CD14-positive monocyte (primary cell): ENCODE data around the gene RPL27A. TPM values are rescaled to one million over a fixed set of nuclear protein-coding genes. Genes with fewer than 3 reads are reported as not detected.

ENCODE experiments used
- DNase-seq, 3 donors: peaks; one replicate each; pipeline ENCODE4 v3.0.0-alpha.2; 2011 to 2022
- H2AFZ ChIP-seq: 2 replicates; pipeline ENCODE4 v1.6.0; 2012; ENCODE audit warnings: mild to moderate bottlenecking, low read depth, low read length, inconsistent platforms; ENCODE audit not compliant: insufficient read depth, poor library complexity, severe bottlenecking
- H3K27ac ChIP-seq, 2 donors: 1 replicate in 1 of 2; 2 replicates in 1 of 2; pipeline ENCODE4 v1.5.1; 2012 to 2013; ENCODE audit warnings: low read length in 2 of 2, control low read depth in 1 of 2, inconsistent platforms in 1 of 2, low read depth in 1 of 2, mild to moderate bottlenecking in 1 of 2
- H3K27me3 ChIP-seq, 2 donors: one replicate each; pipeline versions ENCODE4 v1.6.0 to v1.6.1; 2011 to 2013; ENCODE audit warnings: low read length in 2 of 2; ENCODE audit not compliant: control insufficient read depth in 2 of 2, insufficient read depth in 2 of 2
- H3K36me3 ChIP-seq, 2 donors: replicated peaks in 1 of 2; 1 replicate in 1 of 2; 2 replicates in 1 of 2; pipeline versions ENCODE4 v1.5.1 to v1.6.1; 2012 to 2013; ENCODE audit warnings: low read length in 2 of 2, control low read depth in 1 of 2, inconsistent platforms in 1 of 2, mild to moderate bottlenecking in 1 of 2; ENCODE audit not compliant: insufficient read depth in 2 of 2, control insufficient read depth in 1 of 2
- H3K4me1 ChIP-seq, 2 donors: 1 replicate in 1 of 2; 2 replicates in 1 of 2; pipeline versions ENCODE4 v1.5.1 to v1.6.1; 2012 to 2013; ENCODE audit warnings: low read length in 2 of 2, control low read depth in 1 of 2, inconsistent platforms in 1 of 2, mild to moderate bottlenecking in 1 of 2, moderate library complexity in 1 of 2; ENCODE audit not compliant: insufficient read depth in 2 of 2, control insufficient read depth in 1 of 2
- H3K4me2 ChIP-seq: replicated peaks from 2 replicates; pipeline ENCODE3; 2012; ENCODE audit warnings: low read length, moderate library complexity, mild to moderate bottlenecking; ENCODE audit not compliant: poor library complexity, severe bottlenecking; ENCODE audit errors: extremely low read depth
- H3K4me3 ChIP-seq, 3 experiments: fragments of 200-600 bp in 1 of 3; sonication (generic) in 1 of 3; replicated peaks in 1 of 3; 1 replicate in 2 of 3; 2 replicates in 1 of 3; pipeline ENCODE4 v1.5.1; 2011 to 2013; ENCODE audit warnings: low read length in 3 of 3, mild to moderate bottlenecking in 3 of 3, control low read depth in 2 of 3, low read depth in 2 of 3, inconsistent platforms in 1 of 3, moderate library complexity in 1 of 3
- H3K79me2 ChIP-seq: 2 replicates; pipeline ENCODE4 v1.6.0; 2012; ENCODE audit warnings: mild to moderate bottlenecking, control low read depth, inconsistent platforms, low read length, moderate library complexity; ENCODE audit not compliant: insufficient read depth
- H3K9ac ChIP-seq: 2 replicates; pipeline ENCODE4 v1.6.0; 2017; ENCODE audit warnings: low read length, mild to moderate bottlenecking; ENCODE audit not compliant: insufficient read depth, poor library complexity, severe bottlenecking
- H3K9me3 ChIP-seq, 2 donors: replicated peaks in 1 of 2; 1 replicate in 1 of 2; 2 replicates in 1 of 2; pipeline versions ENCODE4 v1.5.1 to v1.6.1; 2012 to 2013; ENCODE audit warnings: low read length in 2 of 2, control low read depth in 1 of 2; ENCODE audit not compliant: control insufficient read depth in 1 of 2, insufficient read depth in 1 of 2
- H4K20me1 ChIP-seq: 2 replicates; pipeline ENCODE4 v1.6.0; 2012; ENCODE audit warnings: mild to moderate bottlenecking, low read length, control low read depth, moderate library complexity; ENCODE audit not compliant: insufficient read depth
- H3K27ac Mint-ChIP-seq, 7 donors: one replicate each; pipeline ENCODE4 v1.8.0; 2020; ENCODE audit warnings: mild to moderate bottlenecking in 7 of 7, mixed read lengths in 7 of 7, moderate library complexity in 6 of 7, inconsistent platforms in 2 of 7
- H3K27me3 Mint-ChIP-seq, 3 donors: one replicate each; pipeline ENCODE4 v1.8.0; 2021 to 2022; ENCODE audit warnings: low read depth in 3 of 3, mild to moderate bottlenecking in 3 of 3, mixed read lengths in 3 of 3, moderate library complexity in 3 of 3, inconsistent platforms in 1 of 3
- H3K36me3 Mint-ChIP-seq, 2 donors: one replicate each; pipeline ENCODE4 v1.8.0; 2020; ENCODE audit warnings: mixed read lengths in 2 of 2, inconsistent platforms in 1 of 2, mild to moderate bottlenecking in 1 of 2
- H3K4me1 Mint-ChIP-seq: one replicate; pipeline ENCODE4 v1.8.0; 2020; ENCODE audit warnings: mild to moderate bottlenecking, mixed read lengths
- H3K4me3 Mint-ChIP-seq, 2 donors: one replicate each; pipeline ENCODE4 v1.8.0; 2020; ENCODE audit warnings: mild to moderate bottlenecking in 2 of 2, mixed read lengths in 2 of 2, moderate library complexity in 1 of 2
- H3K9me3 Mint-ChIP-seq, 7 donors: one replicate each; pipeline ENCODE4 v1.8.0; 2020 to 2022; ENCODE audit warnings: mixed read lengths in 7 of 7, mild to moderate bottlenecking in 6 of 7, moderate library complexity in 6 of 7, inconsistent platforms in 2 of 7
- WGBS: methylation state at CpG from one replicate; pipeline ENCODE4 v1.1.5; 2013; ENCODE audit warnings: missing lambda C conversion rate; ENCODE audit not compliant: insufficient coverage; 5-methylcytosine and 5-hydroxymethylcytosine counted together
- intact Hi-C, 2 donors: fragments of 100-400 bp; cut with micrococcal nuclease; formaldehyde crosslinking; loops; one replicate each; pipeline versions ENCODE4 v1.15.0 to v1.15.1; 2023
- polyA plus RNA-seq, 3 donors: library from polyadenylated mRNA; depleted of rRNA in 1 of 3; unstranded in 2 of 3; stranded (reverse) in 1 of 3; fragments of 300-500 nt in 2 of 3; fragments of >200 nt in 1 of 3; fragmentation: Illumina TruSeq in 2 of 3; gene quantifications; 1 replicate in 2 of 3; 2 replicates in 1 of 3; pipeline ENCODE4 v1.2.3, GENCODE V29; 2012 to 2021
- TF ChIP-seq, protein P1 (sequence below): fragments of 200-600 bp; IDR thresholded peaks from one replicate; pipeline ENCODE4 v1.8.0; 2022; ENCODE audit warnings: antibody characterized with exemption, mild to moderate bottlenecking

Gene RPL27A
- polyA plus RNA-seq, 3 donors, result 572 to 1,233 (median 1,091) TPM

DNA sequence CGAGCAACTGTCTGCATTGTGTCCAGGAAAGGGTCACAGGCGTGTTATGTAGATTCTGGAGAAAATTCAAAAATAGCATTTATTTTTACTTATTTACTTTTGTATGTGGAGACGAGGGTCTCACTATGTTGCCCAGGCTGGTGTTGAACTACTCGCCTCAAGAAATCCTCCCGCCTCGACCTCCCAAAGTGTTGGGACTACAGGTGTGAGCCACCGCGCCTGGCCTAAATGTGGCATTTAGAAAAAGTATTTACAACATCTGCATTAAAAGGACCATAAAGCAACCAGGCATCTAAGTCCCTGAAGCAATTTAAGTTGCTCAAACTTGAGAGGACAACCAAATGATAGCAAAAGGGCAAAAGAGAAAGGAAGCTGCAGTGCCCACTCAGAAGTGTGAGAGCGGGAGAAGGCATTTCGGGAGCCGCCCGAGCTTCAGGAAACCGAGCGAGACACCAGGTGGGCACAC, 722 bp upstream of the RPL27A start:
- H3K27ac ChIP-seq, result peak overlapping the region; percentile 93 to 100
- H2AFZ ChIP-seq, result peak overlapping the region; percentile 89

GRCh38 chr11:8683115-8683807, 669 bp downstream of the RPL27A start:
- Mint-ChIP-seq H3K27ac (peak overlapping the region; percentile 94 to 99 (median 97)), H3K4me1 (peaks cover 33% of the 10 kb centered on the region), H3K4me3 (peak overlapping the region; percentile 90 to 92), H3K9me3 (peaks cover 0 to 6% (median 0%) of the 10 kb centered on the region in 7 donors), H3K27me3 (no peaks in the 10 kb centered on the region), H3K36me3 (peaks cover 36 to 37% of the 10 kb centered on the region in 2 donors)
- peak in 1 of 3 donors; percentile 42 for DNase-seq
- Histone ChIP-seq H3K27me3 (no peaks in the 10 kb centered on the region), H4K20me1 (peaks cover 19% of the 10 kb centered on the region), H3K36me3 (peaks cover 33 to 53% of the 10 kb centered on the region in 2 donors), H3K4me2 (peak overlapping the region; percentile 91), H3K4me3 (peak overlapping the region; percentile 70 to 96 (median 76)), H2AFZ (peak overlapping the region; percentile 89), H3K9me3 (no peaks in the 10 kb centered on the region), H3K79me2 (peaks cover 47% of the 10 kb centered on the region), H3K27ac (peak overlapping the region; percentile 93 to 100), H3K9ac (peak overlapping the region; percentile 99), H3K4me1 (peaks cover 28 to 36% of the 10 kb centered on the region in 2 donors)
- 9% methylated on average over 14 of the region's 27 CpGs for WGBS
- intact Hi-C loops, result loop anchor here (5.0 to 10.0 kb wide), 4 partner anchors 279 to 698 kb away; partner anchors contain the start of genes EIF3F (in 1 of the 2), TMEM41B (in 1 of the 2) and TMEM9B (in 1 of the 2)
- TF ChIP-seq, protein P1, sequence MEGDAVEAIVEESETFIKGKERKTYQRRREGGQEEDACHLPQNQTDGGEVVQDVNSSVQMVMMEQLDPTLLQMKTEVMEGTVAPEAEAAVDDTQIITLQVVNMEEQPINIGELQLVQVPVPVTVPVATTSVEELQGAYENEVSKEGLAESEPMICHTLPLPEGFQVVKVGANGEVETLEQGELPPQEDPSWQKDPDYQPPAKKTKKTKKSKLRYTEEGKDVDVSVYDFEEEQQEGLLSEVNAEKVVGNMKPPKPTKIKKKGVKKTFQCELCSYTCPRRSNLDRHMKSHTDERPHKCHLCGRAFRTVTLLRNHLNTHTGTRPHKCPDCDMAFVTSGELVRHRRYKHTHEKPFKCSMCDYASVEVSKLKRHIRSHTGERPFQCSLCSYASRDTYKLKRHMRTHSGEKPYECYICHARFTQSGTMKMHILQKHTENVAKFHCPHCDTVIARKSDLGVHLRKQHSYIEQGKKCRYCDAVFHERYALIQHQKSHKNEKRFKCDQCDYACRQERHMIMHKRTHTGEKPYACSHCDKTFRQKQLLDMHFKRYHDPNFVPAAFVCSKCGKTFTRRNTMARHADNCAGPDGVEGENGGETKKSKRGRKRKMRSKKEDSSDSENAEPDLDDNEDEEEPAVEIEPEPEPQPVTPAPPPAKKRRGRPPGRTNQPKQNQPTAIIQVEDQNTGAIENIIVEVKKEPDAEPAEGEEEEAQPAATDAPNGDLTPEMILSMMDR, result no peak

More for the DNA sequence above, 722 bp upstream of the RPL27A start:
- Histone ChIP-seq H3K4me1 (peaks cover 21 to 27% of the 10 kb centered on the region in 2 donors), H3K9ac (peak overlapping the region; percentile 99), H3K79me2 (peaks cover 43% of the 10 kb centered on the region), H3K9me3 (no peaks in the 10 kb centered on the region), H3K36me3 (peaks cover 37 to 60% of the 10 kb centered on the region in 2 donors), H3K27me3 (no peaks in the 10 kb centered on the region), H3K4me3 (peak overlapping the region; percentile 70 to 96 (median 76)), H4K20me1 (peaks cover 19% of the 10 kb centered on the region), H3K4me2 (peak overlapping the region; percentile 91)
- intact Hi-C loops, result loop anchor here (5.0 to 10.0 kb wide), 4 partner anchors 280 to 697 kb away; partner anchors contain the start of genes EIF3F (in 1 of the 2), TMEM41B (in 1 of the 2) and TMEM9B (in 1 of the 2)
- Mint-ChIP-seq H3K27ac (peak overlapping the region; percentile 94 to 99 (median 97)), H3K27me3 (no peaks in the 10 kb centered on the region), H3K4me1 (peaks cover 27% of the 10 kb centered on the region), H3K4me3 (peak overlapping the region; percentile 90 to 92), H3K36me3 (peaks cover 33 to 37% of the 10 kb centered on the region in 2 donors), H3K9me3 (peaks cover 0 to 6% (median 0%) of the 10 kb centered on the region in 7 donors)
- DNase-seq, result no peak
- TF ChIP-seq, protein P1, result no peak
- 0% methylated on average over 6 of the region's 14 CpGs for WGBS
